NOMO-1 treated with dmso at 0.1 percent for 144 hours (cell line): ENCODE data around the gene ICAM3.
"Not testable (repeated sequence)": the region's sequence is repeated elsewhere in the genome, so short reads cannot be mapped to it uniquely, and the experiment has no call there.

ENCODE experiments used
- DNase-seq: peaks from one replicate; lab custom pipeline; 2025; ENCODE audit not compliant: unreplicated experiment; lab: John Stamatoyannopoulos, UW

ICAM3 gene, protein sequence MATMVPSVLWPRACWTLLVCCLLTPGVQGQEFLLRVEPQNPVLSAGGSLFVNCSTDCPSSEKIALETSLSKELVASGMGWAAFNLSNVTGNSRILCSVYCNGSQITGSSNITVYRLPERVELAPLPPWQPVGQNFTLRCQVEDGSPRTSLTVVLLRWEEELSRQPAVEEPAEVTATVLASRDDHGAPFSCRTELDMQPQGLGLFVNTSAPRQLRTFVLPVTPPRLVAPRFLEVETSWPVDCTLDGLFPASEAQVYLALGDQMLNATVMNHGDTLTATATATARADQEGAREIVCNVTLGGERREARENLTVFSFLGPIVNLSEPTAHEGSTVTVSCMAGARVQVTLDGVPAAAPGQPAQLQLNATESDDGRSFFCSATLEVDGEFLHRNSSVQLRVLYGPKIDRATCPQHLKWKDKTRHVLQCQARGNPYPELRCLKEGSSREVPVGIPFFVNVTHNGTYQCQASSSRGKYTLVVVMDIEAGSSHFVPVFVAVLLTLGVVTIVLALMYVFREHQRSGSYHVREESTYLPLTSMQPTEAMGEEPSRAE

DNA sequence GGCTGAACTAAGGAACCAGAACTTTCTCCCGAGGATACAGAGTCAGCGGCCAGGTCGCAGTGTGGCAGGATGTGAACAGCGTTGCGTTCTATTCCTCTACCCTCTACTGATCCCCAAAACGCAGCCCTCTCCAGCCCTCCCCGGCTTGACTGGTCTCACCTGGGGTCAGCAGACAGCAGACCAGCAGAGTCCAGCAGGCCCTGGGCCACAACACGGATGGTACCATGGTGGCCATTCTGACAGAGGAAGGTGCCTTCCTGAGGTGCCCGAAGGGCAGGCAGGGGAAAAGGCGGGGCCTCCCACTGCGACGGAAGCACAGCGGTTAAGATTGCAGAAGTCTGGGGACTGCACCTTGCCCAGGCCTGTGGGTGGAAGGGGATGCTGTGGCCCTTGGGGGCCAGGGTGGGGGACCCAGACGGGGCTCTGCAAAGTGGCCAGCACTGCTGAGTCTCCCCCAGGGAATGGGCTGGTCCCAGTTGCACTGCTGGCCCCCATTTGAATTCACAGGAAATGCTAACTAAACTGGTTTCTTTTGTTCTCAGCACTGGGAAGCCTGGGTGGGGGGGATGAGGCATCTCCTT lies at the start of gene ICAM3:
TSS of gene ICAM3 (minus strand) at position 245 of the 581 bp plus-strand sequence. CDS start at position 235, 10 bp downstream.
- peak; percentile 70 for DNase-seq

DNA sequence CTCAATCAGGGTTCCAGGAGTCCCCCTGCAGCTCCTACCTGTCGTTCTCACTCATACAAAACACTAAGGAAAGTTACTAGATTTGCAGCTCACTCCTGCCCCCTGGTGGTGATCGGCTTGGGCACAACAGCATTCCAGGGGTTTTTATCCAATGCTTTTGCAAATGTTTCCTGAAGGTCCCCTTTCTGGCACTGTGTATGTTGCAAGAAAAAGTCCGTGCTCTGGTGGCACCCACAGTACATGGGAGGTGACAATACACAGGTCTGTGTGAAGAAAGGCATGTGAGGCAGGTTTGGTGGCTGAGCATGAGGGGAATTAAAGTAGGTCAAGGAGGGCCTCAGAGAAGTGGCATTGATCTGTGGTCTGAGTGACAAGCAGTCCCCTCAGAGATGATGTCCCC lies 49.5 kb upstream of the ICAM3 start:
- DNase-seq = no peak

DNA sequence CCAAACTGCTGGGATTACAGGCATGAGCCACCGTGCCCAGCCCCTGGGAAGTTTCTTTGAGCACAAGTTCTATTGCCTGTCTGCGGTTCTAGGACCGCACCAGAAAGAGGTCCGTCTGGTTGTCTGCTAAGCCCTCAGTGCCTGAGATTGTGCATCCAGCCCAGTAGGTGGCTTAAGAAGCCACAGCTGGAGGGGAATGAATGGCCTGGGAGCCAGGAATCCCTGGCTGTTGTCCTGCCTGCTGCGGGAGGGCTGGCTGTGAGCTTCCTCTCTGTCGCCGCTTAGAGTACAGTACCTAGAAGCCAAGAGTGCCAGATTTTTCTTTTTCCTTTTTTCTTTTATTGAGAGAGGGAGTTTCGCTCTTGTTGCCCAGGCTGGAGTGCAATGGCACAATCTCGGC lies 45.2 kb upstream of the ICAM3 start:
- DNase-seq = no peak

DNA sequence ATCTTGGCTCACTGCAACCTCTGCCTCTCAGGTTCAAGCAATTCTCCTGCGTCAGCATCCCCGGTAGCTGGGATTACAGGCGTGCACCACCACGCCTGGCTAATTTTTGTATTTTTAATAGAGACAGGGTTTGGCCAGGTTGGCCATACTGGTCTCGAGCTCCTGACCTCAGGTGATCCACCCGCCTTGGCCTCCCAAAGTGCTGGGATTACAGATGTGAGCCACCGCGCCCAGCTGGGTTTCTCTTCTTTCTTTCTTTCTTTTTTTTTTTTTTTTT lies 43.7 kb upstream of the ICAM3 start:
- not testable (repeated sequence) for DNase-seq

DNA sequence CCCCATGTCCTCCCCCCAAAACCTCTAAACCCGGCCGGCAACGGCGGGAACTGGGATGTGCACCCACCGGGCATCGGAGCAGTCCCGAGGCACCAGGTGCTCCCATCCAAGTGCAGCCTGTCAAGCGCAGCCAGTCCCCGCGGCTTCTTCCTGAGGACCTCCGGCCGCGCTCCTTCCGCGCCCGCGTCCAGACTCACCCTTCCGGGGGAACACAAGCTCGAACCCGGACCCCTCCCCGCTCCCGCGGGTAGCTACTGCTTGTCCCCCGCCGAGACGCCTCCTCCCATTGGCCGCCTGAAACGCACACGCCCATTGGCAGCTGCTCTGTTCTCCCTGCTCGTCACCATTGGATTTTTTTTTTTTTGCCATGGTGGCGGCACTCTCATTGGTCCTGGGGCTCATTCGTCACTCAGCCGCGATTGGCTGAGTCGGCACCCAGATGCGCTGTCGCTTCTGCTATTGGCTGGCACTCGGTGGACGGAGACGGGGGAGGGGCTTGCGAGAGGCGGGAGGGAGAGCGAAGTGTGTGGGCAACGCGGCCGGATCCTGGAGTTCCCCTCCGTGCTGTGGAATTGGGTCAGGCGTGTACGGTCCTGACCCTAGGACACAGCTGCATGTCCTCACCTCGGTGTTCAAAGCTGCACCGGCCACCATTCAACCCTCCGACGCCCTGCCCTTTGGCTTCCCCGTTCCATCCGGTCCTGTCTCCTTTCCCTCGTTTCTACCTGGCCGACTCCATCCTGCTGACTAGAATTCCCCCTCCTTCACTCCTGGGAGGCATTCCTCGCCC lies 41.1 kb upstream of the ICAM3 start, which contains the start of gene TYK2:
TSS of gene TYK2 (minus strand) at position 260 of the 790 bp plus-strand sequence. CDS start 2,166 bp downstream, outside the sequence.
- DNase-seq = peak; percentile 97

DNA sequence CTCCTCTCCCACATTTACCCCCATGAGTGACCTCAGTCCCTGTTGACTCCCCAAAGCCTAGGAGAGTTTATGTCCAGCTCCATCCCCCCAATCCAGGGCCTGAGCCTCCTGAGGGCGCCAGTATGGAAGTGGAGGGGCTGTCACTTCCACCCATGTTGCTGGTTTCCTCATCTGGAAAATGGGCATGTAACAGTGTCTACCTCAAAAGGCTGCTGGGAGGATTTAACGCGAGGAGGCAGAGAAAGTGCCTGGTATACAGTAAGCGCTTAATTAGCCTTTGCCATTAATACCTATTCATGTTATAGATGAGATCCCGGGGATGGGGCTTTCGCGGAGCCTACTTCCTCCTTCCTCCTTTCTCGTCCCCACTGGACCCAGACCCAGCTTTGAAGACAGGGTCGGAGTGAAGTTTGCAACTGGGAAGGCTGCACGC lies 40.5 kb upstream of the ICAM3 start:
- no peak for DNase-seq

DNA sequence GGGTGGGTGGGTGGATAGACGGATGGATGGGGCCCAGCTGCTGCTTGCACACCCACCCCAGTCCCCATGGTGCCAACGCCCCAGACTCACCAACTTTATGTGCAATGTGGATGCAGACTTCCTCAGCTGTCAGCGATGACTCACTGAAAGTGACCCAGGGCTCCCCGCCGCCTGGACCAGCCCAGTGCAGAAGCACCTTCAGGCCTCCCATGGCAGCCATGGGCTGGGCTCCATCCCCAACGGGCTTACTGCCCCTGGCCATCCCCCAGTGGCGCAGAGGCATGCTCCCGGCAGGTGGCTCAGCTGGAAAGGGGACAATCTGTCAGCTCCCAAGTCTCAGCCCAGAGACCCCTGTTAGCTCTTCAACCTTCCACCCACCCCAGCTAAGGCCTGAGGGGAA lies 38.7 kb upstream of the ICAM3 start:
- no peak for DNase-seq

DNA sequence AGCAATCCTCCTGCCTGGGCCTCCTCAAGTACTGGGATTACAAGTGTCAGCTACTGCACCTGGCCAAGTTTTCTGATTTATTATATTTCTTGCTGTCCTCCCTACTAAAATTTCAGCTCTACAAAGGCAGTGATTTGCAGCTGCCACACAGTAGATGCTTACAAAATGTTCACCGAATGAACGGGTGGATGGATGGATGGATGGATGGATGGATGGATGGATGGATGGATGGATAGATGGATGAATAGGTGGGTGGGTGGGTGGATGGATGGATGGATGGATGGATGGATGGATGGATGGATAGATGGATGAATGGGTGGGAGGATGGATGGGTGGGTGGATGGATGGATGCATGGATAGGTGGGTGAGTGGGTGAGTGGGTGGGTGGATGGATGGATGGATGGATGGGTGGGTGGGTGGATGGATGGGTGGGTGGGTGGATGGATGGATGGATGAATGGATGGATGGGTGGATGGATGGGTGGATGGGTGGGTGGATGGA lies 37.8 kb upstream of the ICAM3 start:
- not testable (repeated sequence) for DNase-seq

DNA sequence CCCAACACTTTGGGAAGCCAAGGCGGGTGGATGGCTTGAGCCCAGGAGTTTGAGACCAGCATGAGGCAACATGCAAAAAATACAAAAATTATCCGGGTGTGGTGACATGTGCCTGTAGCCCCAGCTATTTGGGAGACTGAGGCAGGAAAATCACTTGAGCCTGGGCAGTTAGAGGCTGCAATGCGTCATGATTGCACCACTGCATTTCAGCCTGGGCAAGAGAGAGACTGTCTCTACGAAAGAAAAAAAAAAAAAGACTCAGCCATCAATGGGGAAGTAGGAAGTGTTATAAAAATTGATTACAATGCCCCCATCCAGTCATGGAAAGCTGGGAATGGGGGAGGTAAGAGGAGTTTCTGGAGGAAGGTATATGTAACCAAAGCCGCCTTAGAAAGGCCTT lies 35.5 kb upstream of the ICAM3 start:
- no peak for DNase-seq

DNA sequence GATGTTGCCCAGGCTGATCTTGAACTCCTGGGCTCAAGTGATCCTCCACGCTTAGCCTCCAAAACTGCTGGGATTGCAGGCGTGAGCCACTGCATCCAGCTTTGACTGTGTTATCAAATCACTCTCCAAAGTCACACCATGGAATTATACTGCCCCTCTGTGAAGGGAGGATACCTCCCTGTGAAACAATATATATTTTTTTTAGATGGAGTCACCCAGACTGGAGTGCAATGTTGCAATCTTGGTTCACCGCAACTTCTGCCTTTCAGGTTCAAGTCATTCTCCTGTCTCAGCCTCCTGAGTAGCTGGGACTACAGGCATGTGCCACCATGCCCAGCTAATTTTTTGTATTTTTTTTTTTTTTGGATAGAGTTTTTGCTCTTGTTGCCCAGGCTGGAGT lies 33.3 kb upstream of the ICAM3 start:
- peak; percentile 79 for DNase-seq

DNA sequence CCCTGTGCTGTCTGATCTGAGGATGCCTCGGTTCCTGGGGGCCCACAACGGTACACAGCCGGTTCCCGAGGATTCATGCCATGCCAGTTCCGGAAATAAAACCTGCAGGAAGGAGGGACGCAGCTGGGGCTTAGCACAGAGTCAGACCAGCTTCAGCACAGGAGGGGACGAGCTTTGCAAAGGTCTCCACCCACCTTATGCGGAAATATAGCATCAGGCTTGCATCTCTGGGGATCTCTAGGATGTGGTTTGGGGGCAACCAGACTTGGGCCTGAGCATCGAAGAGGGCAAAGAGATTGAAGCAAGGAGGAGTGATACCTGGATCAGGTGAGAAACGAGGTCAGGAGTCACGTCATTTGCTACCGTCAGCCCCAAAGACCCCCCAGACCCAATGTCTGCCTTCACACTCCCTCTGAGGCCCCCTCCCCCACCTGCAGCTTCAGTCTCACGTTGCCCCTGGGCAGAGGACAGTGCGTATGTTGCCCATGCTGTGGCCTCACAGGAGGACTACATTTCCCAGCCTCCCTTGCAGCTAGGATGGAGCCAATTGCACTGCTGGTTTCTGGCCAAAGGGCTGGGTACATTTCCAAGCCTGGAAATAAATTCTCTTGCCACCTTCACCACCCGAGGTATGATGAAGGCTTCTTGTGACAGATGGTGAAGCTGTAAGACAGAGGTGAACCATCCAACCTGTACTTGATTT lies 28.8 kb upstream of the ICAM3 start:
- DNase-seq = no peak

DNA sequence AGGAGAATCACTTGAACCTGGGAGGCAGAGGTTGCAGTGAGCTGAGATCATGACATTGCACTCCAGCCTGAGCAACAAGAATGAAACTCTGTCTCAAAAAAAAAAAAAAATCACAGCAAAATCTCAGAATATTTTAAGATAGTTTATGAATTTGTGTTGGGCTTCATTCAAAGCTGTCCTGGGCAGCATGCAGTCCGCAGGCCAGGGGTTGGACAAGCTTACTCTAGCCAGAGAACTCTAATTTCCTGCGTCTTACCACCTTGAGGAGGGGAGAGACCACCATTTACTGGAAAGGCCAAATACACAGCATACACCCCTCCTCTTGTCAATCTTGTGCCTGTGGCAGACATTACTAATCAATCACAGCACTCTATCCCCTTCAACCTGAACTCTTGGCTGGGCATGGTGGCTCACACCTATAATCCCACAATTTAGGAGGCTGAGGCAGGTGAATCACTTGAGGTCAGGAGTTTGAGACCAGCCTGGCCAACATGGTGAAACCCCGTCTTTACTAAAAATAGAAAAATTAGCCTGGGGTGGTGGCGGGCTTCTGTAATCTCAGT lies 27.6 kb upstream of the ICAM3 start:
- DNase-seq = not testable (repeated sequence)

DNA sequence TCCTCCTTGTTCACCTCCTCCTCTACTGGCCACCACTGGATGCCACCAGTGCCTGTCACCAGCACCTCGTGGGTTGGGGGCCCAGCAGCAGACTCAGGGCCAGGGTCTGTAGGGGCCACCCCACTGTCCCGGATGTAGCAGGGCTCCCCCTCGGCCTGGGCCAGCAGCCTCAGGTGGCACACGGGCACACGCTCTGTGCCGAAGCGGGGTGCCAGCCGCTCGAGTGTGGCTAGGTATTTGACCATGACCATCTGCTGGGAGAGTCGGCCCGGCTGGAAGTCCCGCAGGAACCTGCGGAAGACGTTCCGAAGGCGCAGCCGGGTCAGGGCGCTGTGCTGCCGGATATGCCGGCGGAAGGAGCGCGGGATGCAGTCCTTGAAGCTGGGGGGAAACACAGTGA lies 26.1 kb upstream of the ICAM3 start:
- DNase-seq = no peak

DNA sequence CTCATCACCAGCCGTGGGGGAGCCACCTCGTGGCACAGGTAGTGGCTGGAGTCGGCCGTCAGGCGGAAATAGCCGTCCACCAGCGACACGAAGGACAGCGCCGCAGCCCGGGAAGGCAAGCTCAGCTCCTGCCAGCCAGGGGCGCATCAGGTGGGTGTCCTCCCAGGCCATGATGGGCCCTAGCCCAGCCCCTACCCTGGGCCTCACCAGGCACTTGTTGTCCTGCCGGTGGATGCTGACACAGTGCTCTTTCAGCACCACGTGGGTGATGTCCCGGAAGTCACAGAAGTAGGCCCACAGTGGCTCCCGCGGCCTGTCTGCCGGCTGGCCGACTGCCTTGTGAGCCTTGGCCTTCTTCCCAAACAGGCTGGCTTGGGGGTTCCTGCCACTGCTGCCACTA lies 25.2 kb upstream of the ICAM3 start:
- DNase-seq = no peak

DNA sequence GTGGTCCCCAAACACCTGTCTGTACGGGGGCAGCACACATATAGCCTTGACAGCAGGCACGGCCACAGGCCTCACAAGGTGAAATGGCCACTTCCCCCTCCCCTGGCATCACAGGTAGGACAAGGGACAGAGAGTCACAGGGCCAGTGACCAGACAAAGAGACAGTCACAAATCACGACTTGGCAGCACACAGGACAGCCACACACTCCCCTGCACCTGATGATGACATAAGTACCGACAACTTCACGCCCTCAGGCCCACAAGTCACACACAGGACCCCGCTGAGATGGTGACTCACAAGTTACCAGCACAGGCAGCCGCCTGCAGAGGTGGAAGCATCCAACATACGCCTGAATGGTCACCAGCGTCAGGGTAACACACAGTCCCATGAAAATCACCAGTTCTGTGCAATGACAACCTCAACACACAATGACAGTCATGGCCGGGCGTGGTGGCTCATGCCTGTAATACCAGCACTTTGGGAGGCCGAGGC lies 24.4 kb upstream of the ICAM3 start:
- DNase-seq = no peak

DNA sequence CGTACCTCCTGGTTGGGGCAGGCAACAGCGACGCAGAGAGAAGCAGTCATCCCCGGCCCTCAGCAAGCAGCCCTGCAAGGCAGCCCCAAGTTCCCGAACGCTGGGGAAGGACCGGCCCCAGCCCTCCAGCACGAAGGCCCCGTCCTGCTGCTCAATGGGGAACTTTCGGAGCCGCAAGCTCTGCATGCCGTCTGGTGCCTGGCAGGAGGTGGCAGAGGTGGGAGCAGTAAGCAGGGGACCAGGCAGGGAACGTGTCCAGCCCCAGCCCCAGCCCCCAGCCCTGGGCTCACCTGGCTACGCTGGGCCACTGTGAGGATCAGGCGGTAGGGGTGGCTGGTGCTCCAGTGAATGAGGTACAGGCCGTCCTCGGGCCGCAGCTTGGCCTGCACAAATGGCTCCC lies 22.8 kb upstream of the ICAM3 start:
- no peak for DNase-seq

DNA sequence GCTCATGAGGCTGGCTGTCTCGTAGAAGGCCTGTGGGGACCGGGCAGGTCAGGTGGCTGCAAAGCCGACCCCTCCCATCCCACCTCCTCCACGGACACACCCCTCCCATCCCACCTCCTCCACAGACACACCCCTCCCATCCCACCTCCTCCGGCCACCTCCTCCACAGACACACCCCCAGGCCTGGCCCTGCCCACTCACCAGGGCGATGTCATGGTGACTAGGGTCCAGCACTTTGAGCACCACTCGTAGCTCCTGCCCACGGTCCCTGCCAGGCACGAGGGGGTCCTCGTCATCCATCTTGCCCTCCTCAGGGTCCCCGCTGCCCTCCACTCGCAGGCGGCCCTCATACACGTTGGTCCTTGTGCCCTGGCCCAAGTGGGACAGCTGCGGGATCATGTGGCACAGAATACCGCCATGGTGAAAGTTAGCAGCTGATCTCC lies 22.2 kb upstream of the ICAM3 start:
- no peak for DNase-seq

DNA sequence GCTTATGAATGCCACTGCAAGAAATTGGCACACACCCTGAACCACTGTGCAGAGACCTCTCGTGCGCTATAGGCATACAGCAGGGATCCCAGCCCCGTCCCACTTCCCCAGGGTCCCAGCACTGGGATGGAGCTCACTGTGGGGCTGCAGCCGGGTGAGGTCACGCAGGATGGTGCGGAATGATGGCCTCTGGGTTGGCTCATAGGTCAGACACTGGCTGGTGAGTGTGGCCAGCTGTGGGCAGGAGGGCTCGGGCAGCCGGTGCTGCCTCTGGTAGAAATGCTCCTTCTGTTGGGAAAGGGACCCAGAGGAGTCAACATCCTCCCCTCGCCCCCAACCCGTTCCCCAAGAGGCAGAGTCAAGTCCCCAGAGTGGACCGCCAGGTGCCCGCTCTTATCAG lies 17.0 kb upstream of the ICAM3 start:
- DNase-seq = no peak

DNA sequence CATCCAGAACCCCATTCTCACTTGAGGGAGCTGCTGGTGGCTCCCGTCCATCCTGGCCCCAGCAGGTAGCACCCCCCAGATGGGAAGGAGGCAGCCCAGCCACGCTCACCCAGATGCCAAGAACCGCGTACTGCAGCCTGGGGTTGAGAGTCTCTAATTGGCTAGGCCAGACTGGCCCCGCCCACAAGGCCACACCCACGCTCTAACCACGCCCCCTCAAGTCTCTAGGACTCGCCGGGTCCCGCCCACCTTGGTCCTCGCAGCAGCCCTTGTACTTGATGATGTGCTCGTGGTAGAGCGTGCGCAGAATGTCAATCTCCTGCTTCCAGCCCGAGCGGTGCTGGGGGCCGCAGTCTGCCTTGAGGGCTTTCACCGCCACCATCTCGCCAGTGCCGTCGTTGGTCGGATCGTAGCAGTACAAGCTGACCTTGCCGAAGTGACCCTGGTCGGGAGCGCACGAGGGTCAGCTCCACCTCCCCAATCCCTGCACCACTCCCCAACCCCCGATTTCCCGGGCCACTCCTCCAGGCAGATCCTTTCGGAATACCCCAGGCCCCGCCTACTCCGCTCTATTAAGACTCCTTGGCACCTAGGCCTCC lies 14.5 kb upstream of the ICAM3 start:
- no peak for DNase-seq
